OCI-LY1 (cell line): ENCODE measurements around the gene CLEC18B.
"Not testable (repeated sequence)": the region's sequence is repeated elsewhere in the genome, so short reads cannot be mapped to it uniquely, and the experiment has no call there.

Source experiments
- EZH2 ChIP-seq: fragments of 200-600 bp; sonication (generic), shearing (Covaris generic); IDR thresholded peaks from 2 replicates; pipeline ENCODE4 v1.8.0; 2017; ENCODE audit warnings: borderline replicate concordance, mixed run types, mild to moderate bottlenecking, antibody characterized with exemption, low read length, moderate library complexity, mixed read lengths
- TF ChIP-seq, protein P1 (sequence below): fragments of 200-600 bp; sonication (generic), shearing (Covaris generic); IDR thresholded peaks from 2 replicates; pipeline ENCODE4 v1.5.1; 2017; ENCODE audit warnings: mild to moderate bottlenecking, antibody characterized with exemption, low read length, moderate library complexity, mixed read lengths

DNA sequence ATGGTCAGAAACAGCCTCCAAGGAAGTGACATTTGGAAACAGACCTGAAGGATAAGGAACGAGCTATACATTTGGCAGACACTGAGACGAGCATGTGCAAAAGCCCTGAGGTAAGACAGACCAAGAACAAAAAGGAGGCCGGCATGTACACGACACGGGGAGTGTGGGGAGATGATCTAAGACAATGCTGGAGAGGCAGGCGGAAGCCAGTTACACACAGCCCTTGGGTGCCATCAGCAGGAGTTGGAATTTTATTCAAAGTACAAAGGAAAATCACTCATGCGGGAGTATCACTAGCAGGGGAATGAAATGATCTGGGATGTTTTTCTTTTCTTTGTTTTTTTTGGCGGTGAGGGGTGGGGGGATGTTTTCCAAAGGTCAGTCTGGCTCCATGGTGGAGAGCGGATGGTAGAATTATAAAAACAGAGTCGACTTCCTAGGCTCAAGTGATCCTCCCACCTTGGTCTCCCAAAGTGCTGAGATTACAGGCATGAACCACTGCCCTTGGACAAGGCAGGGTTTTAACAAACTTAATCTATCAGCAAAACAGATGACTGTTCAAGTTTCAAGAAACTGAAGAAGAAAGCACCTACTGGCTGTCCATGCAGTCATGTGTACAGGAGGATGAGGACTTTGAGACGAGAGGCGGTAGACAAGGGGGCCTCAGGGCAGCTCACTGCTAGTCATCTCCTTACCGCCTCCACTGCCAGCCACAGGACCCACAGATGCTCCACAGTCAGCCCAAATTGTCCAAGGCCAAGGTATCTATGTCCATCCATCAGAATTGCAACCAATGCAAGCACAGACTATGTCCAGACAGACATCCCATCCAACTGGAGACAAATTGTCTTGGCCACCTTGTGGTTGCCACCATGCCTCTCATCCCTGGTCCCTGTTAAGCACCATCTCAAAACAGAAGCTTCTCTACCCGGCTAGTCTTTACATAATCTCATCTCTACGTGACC is 59.4 kb downstream of the CLEC18B start:
- TF ChIP-seq, protein P1, sequence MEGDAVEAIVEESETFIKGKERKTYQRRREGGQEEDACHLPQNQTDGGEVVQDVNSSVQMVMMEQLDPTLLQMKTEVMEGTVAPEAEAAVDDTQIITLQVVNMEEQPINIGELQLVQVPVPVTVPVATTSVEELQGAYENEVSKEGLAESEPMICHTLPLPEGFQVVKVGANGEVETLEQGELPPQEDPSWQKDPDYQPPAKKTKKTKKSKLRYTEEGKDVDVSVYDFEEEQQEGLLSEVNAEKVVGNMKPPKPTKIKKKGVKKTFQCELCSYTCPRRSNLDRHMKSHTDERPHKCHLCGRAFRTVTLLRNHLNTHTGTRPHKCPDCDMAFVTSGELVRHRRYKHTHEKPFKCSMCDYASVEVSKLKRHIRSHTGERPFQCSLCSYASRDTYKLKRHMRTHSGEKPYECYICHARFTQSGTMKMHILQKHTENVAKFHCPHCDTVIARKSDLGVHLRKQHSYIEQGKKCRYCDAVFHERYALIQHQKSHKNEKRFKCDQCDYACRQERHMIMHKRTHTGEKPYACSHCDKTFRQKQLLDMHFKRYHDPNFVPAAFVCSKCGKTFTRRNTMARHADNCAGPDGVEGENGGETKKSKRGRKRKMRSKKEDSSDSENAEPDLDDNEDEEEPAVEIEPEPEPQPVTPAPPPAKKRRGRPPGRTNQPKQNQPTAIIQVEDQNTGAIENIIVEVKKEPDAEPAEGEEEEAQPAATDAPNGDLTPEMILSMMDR: not testable (repeated sequence)
- not testable (repeated sequence) for TF ChIP-seq EZH2
